Central memory CD4-positive, alpha-beta T cell (primary cell): ENCODE results near the gene MAP2K1.
A peak's percentile ranks its signal among the peaks of the same experiment; 100 is the strongest.
"Not testable (repeated sequence)": the region's sequence is repeated elsewhere in the genome, so short reads cannot be mapped to it uniquely, and the experiment has no call there.

Source experiments
- DNase-seq: peaks from one replicate; pipeline ENCODE4 v3.0.0; 2022
- total RNA-seq, 3 experiments: gene quantifications; one replicate each; lab custom pipeline; 2026; lab: John Stamatoyannopoulos, UW

MAP2K1 gene
- total RNA-seq = 71.2 to 115 (median 91.6) reads per million in 3 experiments

DNA sequence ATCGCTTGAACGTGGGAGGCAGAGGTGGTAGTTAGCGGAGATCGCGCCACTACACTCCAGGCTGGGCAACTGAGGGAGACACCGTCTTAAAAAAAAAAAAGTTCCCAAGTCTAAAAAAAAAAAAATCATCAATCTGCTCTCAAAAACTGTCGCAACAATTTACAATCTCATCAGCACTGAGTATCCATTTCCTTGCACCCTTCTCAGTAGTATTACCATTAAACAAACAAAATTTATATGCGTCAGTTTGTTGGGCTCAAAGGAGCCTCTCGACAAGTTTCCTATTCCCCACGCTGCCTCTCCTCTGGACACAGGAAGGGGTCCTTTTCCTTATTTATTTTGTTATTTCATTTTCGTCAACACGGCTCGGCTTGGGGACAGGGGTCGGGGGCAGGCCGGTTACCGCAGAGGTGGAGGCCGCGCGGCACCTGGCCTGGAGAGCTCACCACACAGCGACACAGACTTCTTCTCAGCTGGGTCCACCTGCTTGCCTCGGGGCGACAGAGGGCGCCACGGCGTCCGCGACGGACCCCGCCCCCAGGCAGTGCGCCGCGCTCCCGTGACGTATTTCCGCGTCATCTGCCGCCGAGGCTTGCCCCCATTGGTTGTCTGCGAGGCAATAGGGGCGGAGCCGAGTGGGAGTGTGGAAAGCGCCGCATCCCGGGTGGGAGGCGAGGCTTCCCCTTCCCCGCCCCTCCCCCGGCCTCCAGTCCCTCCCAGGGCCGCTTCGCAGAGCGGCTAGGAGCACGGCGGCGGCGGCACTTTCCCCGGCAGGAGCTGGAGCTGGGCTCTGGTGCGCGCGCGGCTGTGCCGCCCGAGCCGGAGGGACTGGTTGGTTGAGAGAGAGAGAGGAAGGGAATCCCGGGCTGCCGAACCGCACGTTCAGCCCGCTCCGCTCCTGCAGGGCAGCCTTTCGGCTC, at the start of gene MAP2K1:
MAP2K1 (plus strand) TSS at position 709 of the 920 bp plus-strand sequence. CDS start 436 bp downstream, outside the sequence.
- DNase-seq = peak; percentile 98

DNA sequence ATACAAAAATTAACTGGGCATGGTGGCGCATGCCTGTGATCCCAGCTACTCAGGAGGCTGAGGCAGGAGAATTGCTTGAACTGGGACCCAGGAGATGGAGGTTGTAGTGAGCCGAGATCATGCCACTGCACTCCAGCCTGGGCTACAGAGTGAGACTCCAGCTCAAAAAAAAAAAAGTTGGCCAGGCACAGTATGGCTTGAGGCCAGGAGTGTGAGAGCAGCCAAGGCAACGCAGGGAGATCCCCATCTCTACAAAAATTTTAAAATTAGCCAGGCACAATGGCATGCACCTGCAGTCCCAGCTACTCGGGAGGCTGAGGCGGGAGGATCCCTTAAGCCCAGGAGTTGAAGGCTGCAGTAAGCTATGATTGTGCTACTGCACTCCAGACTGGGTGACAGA, 38.2 kb upstream of the MAP2K1 start:
- DNase-seq = not testable (repeated sequence)

DNA sequence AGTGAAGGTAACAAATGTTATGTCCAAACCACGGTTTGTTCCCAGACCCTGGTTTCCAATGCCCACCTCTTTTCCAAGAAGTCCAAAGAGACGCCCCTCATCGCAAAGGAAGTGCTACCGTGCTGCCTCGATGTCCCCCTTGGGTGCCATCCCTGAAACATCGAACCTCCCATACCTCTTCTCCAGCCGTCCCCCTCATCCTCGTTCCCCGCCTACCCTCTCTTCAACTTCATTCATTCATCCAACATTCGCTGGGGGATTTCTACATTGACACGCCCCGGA, 30.7 kb upstream of the MAP2K1 start:
- DNase-seq = no peak

- peak; percentile 95 for DNase-seq
Observed at GRCh38 chr15:66356359-66357236, 30.1 kb upstream of the MAP2K1 start, which contains the start of gene TIPIN. TSS of gene TIPIN (minus strand) at chr15:66356685. CDS start at chr15:66352947, 3,738 bp downstream.

DNA sequence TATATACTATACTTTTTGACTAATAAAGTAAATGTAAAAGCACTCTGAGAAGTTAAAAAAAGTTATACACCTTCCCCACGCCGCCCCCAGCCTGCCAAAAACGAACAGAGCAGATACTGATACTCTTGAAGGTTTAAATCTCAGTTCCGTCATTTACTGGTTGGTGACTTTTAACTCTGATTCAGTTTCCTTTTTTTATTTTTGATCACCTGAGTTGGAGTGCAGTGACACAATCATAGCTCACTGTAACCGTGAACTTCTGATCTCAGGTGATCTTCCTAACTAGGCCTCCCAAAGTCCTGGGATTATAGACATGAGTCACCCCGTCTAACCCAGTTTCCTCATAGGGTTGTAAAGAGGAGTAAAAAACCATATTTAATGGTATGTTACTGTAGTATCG, 27.0 kb upstream of the MAP2K1 start:
- DNase-seq = no peak

DNA sequence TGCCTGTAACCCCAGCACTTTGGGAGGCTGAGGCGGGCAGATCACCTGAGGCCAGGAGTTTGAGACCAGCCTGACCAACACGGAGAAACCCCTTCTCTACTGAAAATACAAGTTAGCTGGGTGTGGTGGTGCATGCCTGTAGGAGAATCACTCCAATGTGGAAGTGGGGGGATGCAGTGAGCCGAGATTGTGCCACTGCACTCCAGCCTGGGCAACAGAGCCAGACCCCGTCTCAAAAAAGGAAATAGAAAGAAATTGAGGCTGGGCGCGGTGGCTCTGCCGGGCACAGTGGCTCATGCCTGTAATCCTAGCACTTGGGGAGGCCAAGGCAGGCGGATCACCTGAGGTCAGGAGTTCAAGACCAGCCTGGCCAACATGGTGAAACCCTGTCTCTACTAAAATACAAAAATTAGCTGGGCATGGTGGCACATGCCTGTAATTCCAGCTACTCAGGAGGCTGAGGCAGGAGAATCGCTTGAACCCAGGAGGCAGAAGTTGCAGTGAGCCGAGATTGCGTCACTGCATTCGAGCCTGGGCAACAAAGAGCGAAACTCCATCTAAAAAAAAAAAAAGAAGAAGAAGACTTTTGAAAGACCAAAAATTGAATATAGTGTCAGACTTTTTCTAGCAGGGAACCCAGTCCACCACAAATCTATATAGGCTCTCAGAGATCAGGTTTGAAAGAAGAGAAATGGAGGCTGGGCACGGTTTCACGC, 24.8 kb upstream of the MAP2K1 start:
- not testable (repeated sequence) for DNase-seq

DNA sequence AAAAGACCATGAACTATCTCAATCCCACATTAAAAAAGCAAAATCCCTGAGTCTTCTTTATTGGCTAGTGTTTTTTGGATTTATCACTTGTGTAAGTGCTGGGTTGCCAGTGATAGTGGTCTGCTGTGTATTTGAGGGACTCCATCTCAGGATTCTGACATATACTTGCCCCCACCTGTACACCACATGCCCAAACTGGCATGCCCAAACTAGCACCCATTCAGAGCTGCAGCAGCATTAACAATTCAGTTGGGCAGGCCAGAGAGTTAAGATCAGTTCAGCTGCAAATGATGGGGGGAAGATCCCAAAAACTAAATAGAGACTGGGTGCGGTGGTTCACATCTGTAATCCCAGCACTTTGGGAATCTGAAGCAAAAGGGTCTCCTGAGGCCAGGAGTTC, 23.9 kb upstream of the MAP2K1 start:
- no peak for DNase-seq

DNA sequence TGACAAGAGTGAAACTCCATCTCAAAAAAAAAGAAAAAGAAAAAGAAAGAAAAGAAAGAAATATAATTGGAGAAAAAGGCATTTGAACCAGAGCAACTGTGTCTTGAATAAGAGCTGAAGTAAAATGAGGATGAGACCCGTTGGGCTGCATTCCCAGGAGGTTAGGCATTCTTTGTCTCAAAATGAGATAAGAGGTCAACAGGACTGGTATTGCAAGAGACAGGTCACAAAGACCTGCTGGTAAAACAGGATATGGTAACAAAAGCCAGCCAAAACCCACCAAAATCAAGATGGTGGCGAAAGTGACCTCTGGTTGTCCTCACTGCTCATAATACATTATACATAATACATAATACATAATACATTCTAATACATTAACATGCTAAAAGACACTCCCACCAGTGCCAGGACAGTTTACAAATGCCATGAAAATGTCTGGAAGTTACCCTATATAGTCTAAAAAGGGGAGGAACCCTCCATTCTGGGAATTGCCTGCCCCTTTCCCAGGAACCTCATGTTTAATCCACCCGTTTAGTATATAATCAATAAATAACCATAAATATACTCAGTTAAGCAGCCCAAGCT, 21.7 kb upstream of the MAP2K1 start:
- DNase-seq = no peak

GRCh38 chr15:66369773-66370651, 16.7 kb upstream of the MAP2K1 start:
- DNase-seq = no peak

- DNase-seq = no peak
Observed at GRCh38 chr15:66374179-66374578, 12.5 kb upstream of the MAP2K1 start.

DNA sequence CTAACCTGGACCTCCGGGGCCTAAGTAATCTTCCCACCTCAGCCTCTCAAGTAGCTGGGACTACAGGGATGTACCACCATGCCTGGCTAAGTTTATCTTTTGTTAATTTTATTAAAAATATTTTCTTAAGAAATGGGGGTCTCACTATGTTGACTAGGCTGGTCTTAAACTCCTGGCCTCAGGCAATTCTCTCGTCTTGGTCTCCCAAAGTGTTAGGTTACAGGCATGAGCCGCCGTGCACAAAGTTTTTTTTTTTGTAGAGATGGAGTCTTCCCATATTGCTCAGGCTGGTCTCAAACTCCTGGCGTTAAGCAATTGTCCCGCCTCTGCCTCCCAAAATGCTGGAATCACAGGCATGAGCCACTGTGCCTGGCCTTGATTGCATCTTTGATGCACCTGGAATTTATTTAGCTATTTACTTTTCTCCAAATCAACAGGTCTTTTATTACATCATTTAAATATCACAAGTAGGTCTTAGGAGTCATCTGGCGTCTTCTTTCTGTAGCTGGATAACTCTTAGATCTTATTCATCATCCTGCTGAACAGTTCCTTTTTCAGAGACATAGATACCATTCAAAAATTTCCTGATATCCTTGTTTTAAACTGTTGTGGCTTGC, 7.8 kb upstream of the MAP2K1 start:
- no peak for DNase-seq

DNA sequence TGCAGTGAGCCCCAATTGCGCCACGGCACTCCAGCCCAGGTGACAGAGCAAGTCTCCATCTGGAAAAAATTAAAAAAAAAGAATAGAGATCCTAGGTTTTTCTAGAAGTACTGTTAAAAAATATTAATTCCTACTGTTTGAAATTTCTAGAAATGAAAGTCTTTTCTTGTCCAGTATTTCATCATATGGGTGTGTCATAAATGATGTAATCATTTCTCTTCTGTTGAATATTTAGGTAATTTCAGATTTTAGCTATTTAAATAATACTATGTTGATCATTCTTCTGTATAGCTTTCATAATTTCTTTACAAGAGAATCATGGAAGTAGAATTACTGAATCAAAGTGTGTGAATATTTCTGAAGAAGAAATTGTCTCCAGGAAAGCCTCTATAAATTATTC, 5.3 kb upstream of the MAP2K1 start:
- not testable (repeated sequence) for DNase-seq

DNA sequence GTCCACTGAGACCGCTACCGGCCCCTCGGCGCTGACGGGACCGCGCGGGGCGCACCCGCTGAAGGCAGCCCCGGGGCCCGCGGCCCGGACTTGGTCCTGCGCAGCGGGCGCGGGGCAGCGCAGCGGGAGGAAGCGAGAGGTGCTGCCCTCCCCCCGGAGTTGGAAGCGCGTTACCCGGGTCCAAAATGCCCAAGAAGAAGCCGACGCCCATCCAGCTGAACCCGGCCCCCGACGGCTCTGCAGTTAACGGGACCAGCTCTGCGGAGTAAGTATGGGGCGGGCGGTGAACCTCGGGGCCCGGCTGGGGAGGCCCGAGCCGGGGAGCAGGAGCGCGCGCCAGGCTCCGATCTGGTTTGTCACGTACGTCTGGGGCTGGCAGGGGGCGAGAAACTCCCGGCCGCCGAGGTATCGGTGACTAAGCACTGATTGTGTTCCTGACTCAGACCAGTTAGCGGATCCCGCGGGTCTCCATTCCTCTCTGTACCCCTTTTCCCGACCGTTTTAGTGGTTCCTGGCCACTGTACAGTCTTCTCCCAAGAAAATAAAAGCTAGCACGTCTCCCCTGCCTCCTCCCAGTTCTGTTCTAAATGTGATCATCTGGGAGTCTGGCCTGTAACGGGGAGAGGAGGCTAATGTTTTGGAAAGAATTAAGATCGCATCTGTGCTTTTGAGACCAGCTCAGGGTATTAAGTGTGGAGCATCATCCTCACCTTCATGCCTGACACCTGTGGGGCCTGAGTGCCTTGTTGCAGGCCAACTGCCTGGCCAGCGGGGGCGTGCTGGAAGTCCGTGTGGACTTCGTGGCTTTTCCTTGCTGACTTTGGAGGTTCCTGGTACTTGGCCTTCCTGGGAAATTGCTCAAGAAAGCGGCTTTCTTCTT, 691 bp downstream of the MAP2K1 start:
- peak; percentile 51 for DNase-seq

DNA sequence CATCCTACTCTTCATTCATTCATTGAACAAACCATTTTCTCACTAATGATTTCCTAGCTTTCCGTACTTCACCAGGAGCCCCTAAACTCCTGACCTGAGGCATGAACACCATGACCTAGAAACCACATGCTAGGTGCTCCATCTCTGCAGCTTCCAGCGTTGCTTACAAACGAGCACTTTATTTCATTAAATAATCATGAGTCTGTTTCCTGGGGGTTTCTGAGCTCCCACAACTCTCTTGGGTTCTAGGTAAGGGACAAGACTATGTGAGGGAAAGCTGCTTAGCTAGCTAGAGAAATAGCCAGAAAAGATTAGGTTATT, 1.3 kb downstream of the MAP2K1 start:
- DNase-seq = no peak

GRCh38 chr15:66388576-66388975, 1.9 kb downstream of the MAP2K1 start:
- DNase-seq = no peak

DNA sequence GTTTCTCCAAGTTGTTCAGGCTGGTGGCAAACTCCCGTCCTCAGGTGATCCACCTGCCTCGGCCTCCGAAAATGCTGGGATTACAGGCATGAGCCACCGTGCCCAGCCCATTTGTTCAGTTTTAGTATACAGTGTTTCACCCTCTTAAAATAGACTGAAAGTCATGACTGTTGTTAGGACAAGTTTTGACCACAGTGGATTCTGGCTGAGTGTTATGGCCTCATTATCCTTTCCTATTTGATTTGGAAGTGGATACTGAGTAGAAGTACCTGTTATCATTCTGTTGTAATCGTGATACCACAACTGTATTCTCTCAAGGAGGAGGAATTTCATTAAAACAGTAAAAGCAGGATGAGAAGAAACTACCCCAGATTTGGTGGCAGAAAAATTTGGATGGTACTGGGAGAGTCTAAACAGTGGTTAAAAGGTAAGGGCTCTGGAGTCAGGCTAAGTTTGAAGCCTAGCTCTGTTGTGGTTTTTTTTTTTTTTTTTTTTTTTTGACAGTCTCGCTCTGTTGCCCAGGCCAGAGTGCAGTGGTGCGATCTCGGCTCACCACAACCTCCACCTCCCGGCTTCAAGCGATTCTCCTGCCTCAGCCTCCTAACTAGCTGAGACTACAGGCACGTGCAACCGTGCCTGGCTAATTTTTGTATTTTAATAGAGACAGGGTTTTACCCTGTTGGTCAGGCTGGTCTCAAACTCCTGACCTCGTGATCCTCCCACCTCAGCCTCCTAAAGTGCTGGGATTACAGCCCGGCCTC, 2.6 kb downstream of the MAP2K1 start:
- DNase-seq = peak; percentile 21

DNA sequence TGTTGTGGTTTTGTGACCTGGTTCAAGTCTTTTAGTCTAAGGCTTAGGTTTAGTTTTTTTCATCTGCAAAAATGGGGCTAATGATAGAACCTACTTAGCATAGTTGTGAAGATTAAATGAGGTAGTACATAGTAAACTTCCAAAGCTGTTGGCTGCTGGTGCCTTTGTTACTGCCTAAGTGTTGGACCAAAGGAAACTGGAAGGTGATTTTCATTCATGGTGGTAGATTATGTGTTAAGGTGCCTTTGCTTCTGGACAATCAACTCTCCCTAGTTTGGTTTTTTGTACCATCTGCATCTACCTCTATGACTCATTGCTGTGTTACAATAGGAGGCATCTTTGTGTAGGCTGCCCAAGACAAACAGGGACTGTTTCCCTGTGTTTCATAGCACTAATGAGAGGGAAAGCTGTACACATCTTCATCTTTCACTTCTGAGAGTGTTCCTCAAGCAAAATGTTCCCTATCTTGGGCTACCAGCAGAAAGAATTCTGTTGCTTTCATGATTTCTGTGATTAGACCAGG, 3.2 kb downstream of the MAP2K1 start:
- DNase-seq = peak; percentile 15

DNA sequence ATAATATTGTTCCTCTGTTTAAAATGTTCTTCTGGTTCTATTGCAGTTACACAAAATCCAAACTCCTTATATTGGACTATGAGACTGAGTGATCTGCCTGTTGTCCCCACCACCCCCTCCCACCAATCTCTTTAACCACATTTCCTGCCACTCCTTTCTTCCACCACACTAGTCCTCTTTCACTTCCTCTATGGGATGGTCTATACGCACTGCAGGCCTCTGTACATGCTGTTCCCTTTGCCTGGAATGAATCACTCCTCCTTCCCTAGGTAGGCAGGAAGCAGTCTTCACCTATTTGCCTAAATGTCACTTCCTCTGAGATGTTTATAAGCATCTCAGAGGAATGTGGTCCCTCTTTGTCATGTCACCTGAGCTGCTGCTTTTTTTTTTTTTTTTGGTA, 4.0 kb downstream of the MAP2K1 start:
- peak; percentile 44 for DNase-seq

GRCh38 chr15:66393037-66393436, 6.3 kb downstream of the MAP2K1 start:
- not testable (repeated sequence) for DNase-seq
